ENCODE data around the gene FAM168B.

GRCh38 chr2:131031875-131032274 is 61.4 kb downstream of the FAM168B start:
- TF ChIP-seq CTCF (IDR thresholded peaks at IDR 0.05) (no peak), POLR2A (IDR thresholded peaks at IDR 0.05) (no peak)
